B cell (primary cell): Measurements from ENCODE around the gene HS6ST3. TPM values are rescaled to one million over a fixed set of nuclear protein-coding genes. Genes with fewer than 3 reads are reported as not detected.

Source experiments
- ATAC-seq: fragments of 200-7000 bp; cut with Tn5 transposase; one replicate; pipeline ENCODE4 v1.10.0; 2021; ENCODE audit warnings: low read depth, mild to moderate bottlenecking, moderate number of reproducible peaks, moderate library complexity
- CTCF ChIA-PET: fragments of 350-600 bp; sonication (Branson Sonifier 250); formaldehyde crosslinking; loops from one replicate; lab custom pipeline; 2021; ENCODE audit warnings: antibody characterized with exemption, inconsistent platforms; lab: Charles Lee
- POLR2A ChIA-PET: fragments of 350-600 bp; sonication (Branson Sonifier 250); formaldehyde crosslinking; loops from one replicate; lab custom pipeline; 2021; ENCODE audit warnings: antibody characterized with exemption; lab: Charles Lee
- DNase-seq: peaks from one replicate; pipeline ENCODE4 v3.0.0; 2013
- H2AFZ ChIP-seq: 2 replicates; pipeline ENCODE4 v1.6.1; 2012; ENCODE audit warnings: mild to moderate bottlenecking, low read depth, low read length; ENCODE audit not compliant: insufficient read depth, poor library complexity, severe bottlenecking
- H3K27ac ChIP-seq, 2 donors: 1 replicate in 1 of 2; 2 replicates in 1 of 2; pipeline ENCODE4 v1.5.1; 2012 to 2013; ENCODE audit warnings: low read length in 2 of 2, mild to moderate bottlenecking in 2 of 2, moderate library complexity in 1 of 2
- H3K27me3 ChIP-seq, 4 experiments: fragments of 200-600 bp in 1 of 4; sonication (generic) in 1 of 4; replicated peaks in 1 of 4; 1 replicate in 2 of 4; 2 replicates in 2 of 4; pipeline versions ENCODE4 v1.6.1 to v1.7.0; 2013 to 2016; ENCODE audit warnings: low read length in 3 of 4, mild to moderate bottlenecking in 2 of 4, mixed read lengths in 1 of 4, moderate library complexity in 1 of 4; ENCODE audit not compliant: insufficient read depth in 4 of 4, control insufficient read depth in 3 of 4; ENCODE audit errors: control extremely low read depth in 1 of 4
- H3K36me3 ChIP-seq, 2 experiments: replicated peaks in 1 of 2; 1 replicate in 1 of 2; 2 replicates in 1 of 2; pipeline versions ENCODE4 v1.6.1 to v1.7.1; 2013; ENCODE audit warnings: low read length in 1 of 2; ENCODE audit not compliant: insufficient read depth in 2 of 2, control insufficient read depth in 1 of 2; ENCODE audit errors: control extremely low read depth in 1 of 2, extremely low read depth in 1 of 2
- H3K4me1 ChIP-seq, 2 donors: fragments of 200-600 bp in 1 of 2; sonication (generic) in 1 of 2; 1 replicate in 1 of 2; 2 replicates in 1 of 2; pipeline versions ENCODE4 v1.5.1 to v1.6.1; 2013 to 2017; ENCODE audit warnings: low read length in 2 of 2; ENCODE audit not compliant: control insufficient read depth in 2 of 2, insufficient read depth in 2 of 2
- H3K4me2 ChIP-seq: replicated peaks from 2 replicates; pipeline ENCODE3; 2012; ENCODE audit warnings: mild to moderate bottlenecking, low read depth, low read length; ENCODE audit not compliant: poor library complexity, severe bottlenecking
- H3K4me3 ChIP-seq, 5 experiments: fragments of 200-600 bp in 1 of 5; sonication (generic) in 1 of 5; 1 replicate in 3 of 5; 2 replicates in 2 of 5; pipeline versions ENCODE4 v1.5.1 to v1.7.0; 2011 to 2016; ENCODE audit warnings: low read length in 4 of 5, mild to moderate bottlenecking in 4 of 5, low read depth in 2 of 5, control low read depth in 1 of 5, moderate library complexity in 1 of 5; ENCODE audit not compliant: insufficient read depth in 1 of 5; ENCODE audit errors: control extremely low read depth in 1 of 5, extremely low read depth in 1 of 5
- H3K79me2 ChIP-seq: fragments of 200-600 bp; sonication (generic); one replicate; pipeline ENCODE4 v1.6.0; 2016; ENCODE audit warnings: low read length; ENCODE audit not compliant: control insufficient read depth, insufficient read depth
- H3K9ac ChIP-seq: fragments of 200-600 bp; sonication (generic); 2 replicates; pipeline ENCODE4 v1.6.1; 2017; ENCODE audit warnings: mild to moderate bottlenecking, low read length, moderate library complexity
- H3K9me3 ChIP-seq, 3 donors: one replicate each; pipeline versions ENCODE4 v1.6.1 to v1.7.1; 2013; ENCODE audit warnings: low read length in 2 of 3; ENCODE audit not compliant: control insufficient read depth in 2 of 3, insufficient read depth in 1 of 3; ENCODE audit errors: control extremely low read depth in 1 of 3
- H4K20me1 ChIP-seq: 2 replicates; pipeline ENCODE4 v1.6.0; 2012; ENCODE audit warnings: mild to moderate bottlenecking, low read length; ENCODE audit not compliant: insufficient read depth, control insufficient read depth, poor library complexity, severe bottlenecking
- H3K27ac Mint-ChIP-seq: one replicate; pipeline ENCODE4 v1.8.0; 2021; ENCODE audit warnings: mixed read lengths
- H3K27me3 Mint-ChIP-seq: one replicate; pipeline ENCODE4 v1.8.0; 2021; ENCODE audit warnings: mixed read lengths
- H3K4me1 Mint-ChIP-seq: one replicate; pipeline ENCODE4 v1.8.0; 2021; ENCODE audit warnings: mixed read lengths
- H3K4me3 Mint-ChIP-seq: one replicate; pipeline ENCODE4 v1.8.0; 2021; ENCODE audit warnings: mixed read lengths
- H3K9me3 Mint-ChIP-seq: one replicate; pipeline ENCODE4 v1.8.0; 2022; ENCODE audit warnings: mixed read lengths; ENCODE audit not compliant: insufficient read depth
- EZH2 ChIP-seq: IDR thresholded peaks from 2 replicates; pipeline ENCODE4 v1.6.1; 2012; ENCODE audit warnings: borderline replicate concordance, low read depth, mild to moderate bottlenecking, moderate library complexity, low read length; ENCODE audit not compliant: insufficient read depth, poor library complexity, severe bottlenecking
- WGBS: methylation state at CpG from one replicate; pipeline ENCODE4 v1.1.5; 2013; ENCODE audit warnings: missing lambda C conversion rate; ENCODE audit not compliant: insufficient coverage; 5-methylcytosine and 5-hydroxymethylcytosine counted together
- intact Hi-C: fragments of 100-400 bp; cut with micrococcal nuclease; formaldehyde crosslinking; loops from one replicate; pipeline ENCODE4 v1.10.0; 2022
- polyA plus RNA-seq: library from polyadenylated mRNA; depleted of rRNA; stranded (reverse); fragments of >200 nt; gene quantifications from 2 replicates; pipeline ENCODE4 v1.2.3, GENCODE V29; 2012
- total RNA-seq, 2 donors: library from RNA; stranded (reverse); fragments of 120-200 nt in 1 of 2; gene quantifications; 1 replicate in 1 of 2; 2 replicates in 1 of 2; pipeline versions ENCODE4 v1.2.3 to v1.2.4, GENCODE V29; 2013 to 2022
- TF ChIP-seq, protein P1 (sequence below): fragments of 200-600 bp; IDR thresholded peaks from one replicate; pipeline ENCODE4 v1.8.0; 2022; ENCODE audit warnings: antibody characterized with exemption, mild to moderate bottlenecking

Gene HS6ST3
- total and polyA plus RNA-seq, 2 donors (not counting 1 experiment from before 2014, with no cell fraction given): not detected

- Histone ChIP-seq H3K4me2 (no peak overlapping the region), H4K20me1 (no peaks in the 10 kb centered on the region), H3K36me3 (no peaks in the 10 kb centered on the region), H3K27ac (no peak overlapping the region), H3K9ac (no peak overlapping the region), H3K27me3 (no peaks in the 10 kb centered on the region), H3K4me3 (no peak overlapping the region), H2AFZ (no peak overlapping the region), H3K9me3 (peaks cover 0 to 3% (median 0%) of the 10 kb centered on the region in 3 donors), H3K4me1 (no peaks in the 10 kb centered on the region), H3K79me2 (no peaks in the 10 kb centered on the region)
- ChIA-PET CTCF (no interaction called here), POLR2A (no interaction called here)
- TF ChIP-seq, protein P1, sequence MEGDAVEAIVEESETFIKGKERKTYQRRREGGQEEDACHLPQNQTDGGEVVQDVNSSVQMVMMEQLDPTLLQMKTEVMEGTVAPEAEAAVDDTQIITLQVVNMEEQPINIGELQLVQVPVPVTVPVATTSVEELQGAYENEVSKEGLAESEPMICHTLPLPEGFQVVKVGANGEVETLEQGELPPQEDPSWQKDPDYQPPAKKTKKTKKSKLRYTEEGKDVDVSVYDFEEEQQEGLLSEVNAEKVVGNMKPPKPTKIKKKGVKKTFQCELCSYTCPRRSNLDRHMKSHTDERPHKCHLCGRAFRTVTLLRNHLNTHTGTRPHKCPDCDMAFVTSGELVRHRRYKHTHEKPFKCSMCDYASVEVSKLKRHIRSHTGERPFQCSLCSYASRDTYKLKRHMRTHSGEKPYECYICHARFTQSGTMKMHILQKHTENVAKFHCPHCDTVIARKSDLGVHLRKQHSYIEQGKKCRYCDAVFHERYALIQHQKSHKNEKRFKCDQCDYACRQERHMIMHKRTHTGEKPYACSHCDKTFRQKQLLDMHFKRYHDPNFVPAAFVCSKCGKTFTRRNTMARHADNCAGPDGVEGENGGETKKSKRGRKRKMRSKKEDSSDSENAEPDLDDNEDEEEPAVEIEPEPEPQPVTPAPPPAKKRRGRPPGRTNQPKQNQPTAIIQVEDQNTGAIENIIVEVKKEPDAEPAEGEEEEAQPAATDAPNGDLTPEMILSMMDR: no peak
- TF ChIP-seq EZH2: no peak
- 100% methylated on average over 1 of the region's 5 CpGs for WGBS
- Mint-ChIP-seq H3K4me3 (no peak overlapping the region), H3K9me3 (no peaks in the 10 kb centered on the region), H3K27me3 (no peaks in the 10 kb centered on the region), H3K27ac (no peak overlapping the region), H3K4me1 (no peaks in the 10 kb centered on the region)
- intact Hi-C loops: no loop called here
- DNase-seq (no peak), ATAC-seq (no peak)
Measured at GRCh38 chr13:96811049-96811448, 721.1 kb downstream of the HS6ST3 start.

GRCh38 chr13:96816261-96816660 is 726.4 kb downstream of the HS6ST3 start:
- CTCF ChIA-PET: interaction anchor here (1.3 kb wide), 1 partner anchor 796 kb away, joined by 3 read pairs; no protein-coding TSS in a partner anchor
- no peak for ATAC-seq
- Histone ChIP-seq H3K79me2 (no peaks in the 10 kb centered on the region), H4K20me1 (no peaks in the 10 kb centered on the region), H3K9ac (no peak overlapping the region), H3K4me1 (no peaks in the 10 kb centered on the region), H3K9me3 (no peaks in the 10 kb centered on the region), H3K36me3 (no peaks in the 10 kb centered on the region), H2AFZ (no peak overlapping the region), H3K4me2 (no peak overlapping the region), H3K27me3 (no peaks in the 10 kb centered on the region), H3K27ac (no peak overlapping the region), H3K4me3 (no peak overlapping the region)
- POLR2A ChIA-PET: no interaction called here
- H3K27ac Mint-ChIP-seq: no peak overlapping the region
- TF ChIP-seq, protein P1: no peak
- no peak for TF ChIP-seq EZH2
- H3K27me3 Mint-ChIP-seq: no peaks in the 10 kb centered on the region
- no peak overlapping the region for H3K4me3 Mint-ChIP-seq
- 96% methylated on average over 4 of the region's 4 CpGs for WGBS
- no peak for DNase-seq
- intact Hi-C loops: loop anchor here (5.0 kb wide), 1 partner anchor 794 kb away; no protein-coding TSS in a partner anchor
- H3K4me1 Mint-ChIP-seq: no peaks in the 10 kb centered on the region
- no peaks in the 10 kb centered on the region for H3K9me3 Mint-ChIP-seq
